HG03520 (cell line): Measurements from ENCODE around the gene MMP23B.

Experiments
- ATAC-seq: cut with Tn5 transposase; IDR thresholded peaks from one replicate; pipeline ENCODE4 v1.9.1; 2021; ENCODE audit warnings: mild to moderate bottlenecking, moderate library complexity; ENCODE audit not compliant: unreplicated experiment

Gene MMP23B

GRCh38 chr1:1618396-1619068 is 13.4 kb upstream of the MMP23B start:
- no peak for ATAC-seq

- ATAC-seq: no peak
Observed at GRCh38 chr1:1619917-1620361, 12.0 kb upstream of the MMP23B start.

DNA sequence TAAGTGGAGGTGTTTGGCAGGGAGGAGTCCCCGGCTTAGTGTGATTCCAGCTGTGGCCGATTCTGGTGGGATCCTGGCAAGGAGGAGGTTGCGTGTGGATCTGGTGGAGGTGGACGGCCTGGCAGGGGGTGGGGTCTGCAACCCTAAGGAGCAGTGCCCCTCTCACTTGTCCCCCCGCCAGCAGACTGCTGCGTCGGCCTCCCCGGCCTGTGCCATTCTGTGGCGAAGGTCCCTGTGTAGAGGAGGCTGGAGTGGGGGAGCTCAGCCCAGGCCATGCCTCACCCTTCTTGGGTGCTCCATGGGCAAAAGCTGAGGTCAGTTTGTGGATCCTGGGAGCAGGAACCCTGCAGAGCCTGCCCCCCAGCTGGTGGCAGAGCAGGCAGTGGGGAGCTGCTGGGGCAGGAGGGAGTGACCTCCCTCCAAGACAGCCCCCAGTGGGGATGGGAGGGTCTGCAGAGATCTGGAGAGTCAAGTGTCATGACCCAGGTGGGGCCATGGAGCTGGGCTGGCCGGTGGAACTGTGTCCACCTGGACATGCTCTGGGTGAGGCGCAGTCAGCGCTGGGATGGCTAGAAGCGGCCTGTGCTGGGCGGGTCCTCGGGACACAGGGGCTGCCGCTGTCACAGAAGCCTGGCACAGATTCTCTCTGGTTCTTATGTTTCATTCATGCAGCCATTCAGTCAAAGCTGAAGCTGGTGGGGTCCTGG is 11.4 kb upstream of the MMP23B start:
- no peak for ATAC-seq

GRCh38 chr1:1621173-1622009 is 10.6 kb upstream of the MMP23B start:
- ATAC-seq: no peak

GRCh38 chr1:1622010-1622787 is 9.8 kb upstream of the MMP23B start:
- ATAC-seq: no peak

DNA sequence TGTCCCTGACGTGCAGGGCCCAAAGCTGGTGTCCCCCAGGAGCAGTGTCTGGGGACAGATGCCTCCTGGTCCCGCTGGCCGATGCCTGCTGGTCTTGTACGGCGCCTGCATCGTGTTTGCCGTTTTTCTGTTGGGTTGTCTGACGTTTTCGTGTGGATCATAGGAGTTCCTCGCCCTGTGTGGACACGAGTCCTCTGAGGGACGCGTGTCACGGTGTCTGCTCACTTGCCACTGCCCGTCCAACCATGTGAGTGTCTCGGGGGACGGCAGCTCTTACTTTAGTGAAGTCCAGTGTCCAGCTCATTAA is 9.2 kb upstream of the MMP23B start:
- no peak for ATAC-seq

DNA sequence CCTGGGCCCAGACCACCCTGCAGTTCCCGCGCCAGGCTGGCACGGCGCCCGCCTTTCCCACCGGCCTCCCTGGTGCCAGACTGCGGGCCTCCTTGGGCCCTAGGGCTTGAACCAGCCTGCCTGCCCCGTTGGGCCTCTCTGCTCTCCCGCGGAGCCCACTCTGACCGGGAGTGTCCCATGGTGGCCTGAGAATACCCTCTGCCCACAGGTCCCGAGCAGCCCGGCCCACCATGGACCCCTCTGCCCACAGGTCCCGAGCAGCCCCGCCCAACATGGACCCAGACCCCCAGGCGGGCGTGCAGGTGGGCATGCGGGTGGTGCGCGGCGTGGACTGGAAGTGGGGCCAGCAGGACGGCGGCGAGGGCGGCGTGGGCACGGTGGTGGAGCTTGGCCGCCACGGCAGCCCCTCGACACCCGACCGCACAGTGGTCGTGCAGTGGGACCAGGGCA is 8.8 kb upstream of the MMP23B start:
- no peak for ATAC-seq

DNA sequence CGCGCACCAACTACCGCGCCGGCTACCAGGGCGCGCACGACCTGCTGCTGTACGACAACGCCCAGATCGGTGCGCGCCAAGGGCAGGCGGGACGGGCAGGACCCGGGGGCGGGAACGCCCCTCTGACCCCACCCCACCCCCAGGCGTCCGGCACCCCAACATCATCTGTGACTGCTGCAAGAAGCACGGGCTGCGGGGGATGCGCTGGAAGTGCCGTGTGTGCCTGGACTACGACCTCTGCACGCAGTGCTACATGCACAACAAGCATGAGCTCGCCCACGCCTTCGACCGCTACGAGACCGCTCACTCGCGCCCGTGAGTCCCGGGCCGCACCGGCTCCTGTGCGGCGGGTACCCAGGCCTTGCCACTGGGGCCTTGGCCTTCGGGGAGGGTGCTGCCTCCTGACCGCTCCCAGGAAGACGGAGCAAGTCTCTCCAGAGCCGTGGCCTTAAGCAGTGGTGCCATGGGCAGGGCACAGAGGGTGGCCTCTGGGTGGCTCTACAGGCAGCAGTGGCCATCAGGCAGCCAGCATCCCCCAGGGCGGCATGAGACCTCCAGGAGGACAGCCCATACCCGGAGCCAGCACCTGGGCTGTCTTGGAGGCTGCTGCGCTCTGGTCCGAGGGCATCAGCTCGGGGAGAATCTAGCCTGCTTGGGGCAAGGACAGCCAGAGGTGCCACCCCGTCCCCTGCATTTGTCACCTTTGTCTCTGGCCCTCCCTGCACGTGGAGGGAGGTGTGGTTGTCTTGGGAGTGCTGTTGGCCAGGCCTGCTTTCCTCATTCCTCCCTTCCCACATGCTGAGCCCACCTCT is 8.1 kb upstream of the MMP23B start:
- no peak for ATAC-seq

DNA sequence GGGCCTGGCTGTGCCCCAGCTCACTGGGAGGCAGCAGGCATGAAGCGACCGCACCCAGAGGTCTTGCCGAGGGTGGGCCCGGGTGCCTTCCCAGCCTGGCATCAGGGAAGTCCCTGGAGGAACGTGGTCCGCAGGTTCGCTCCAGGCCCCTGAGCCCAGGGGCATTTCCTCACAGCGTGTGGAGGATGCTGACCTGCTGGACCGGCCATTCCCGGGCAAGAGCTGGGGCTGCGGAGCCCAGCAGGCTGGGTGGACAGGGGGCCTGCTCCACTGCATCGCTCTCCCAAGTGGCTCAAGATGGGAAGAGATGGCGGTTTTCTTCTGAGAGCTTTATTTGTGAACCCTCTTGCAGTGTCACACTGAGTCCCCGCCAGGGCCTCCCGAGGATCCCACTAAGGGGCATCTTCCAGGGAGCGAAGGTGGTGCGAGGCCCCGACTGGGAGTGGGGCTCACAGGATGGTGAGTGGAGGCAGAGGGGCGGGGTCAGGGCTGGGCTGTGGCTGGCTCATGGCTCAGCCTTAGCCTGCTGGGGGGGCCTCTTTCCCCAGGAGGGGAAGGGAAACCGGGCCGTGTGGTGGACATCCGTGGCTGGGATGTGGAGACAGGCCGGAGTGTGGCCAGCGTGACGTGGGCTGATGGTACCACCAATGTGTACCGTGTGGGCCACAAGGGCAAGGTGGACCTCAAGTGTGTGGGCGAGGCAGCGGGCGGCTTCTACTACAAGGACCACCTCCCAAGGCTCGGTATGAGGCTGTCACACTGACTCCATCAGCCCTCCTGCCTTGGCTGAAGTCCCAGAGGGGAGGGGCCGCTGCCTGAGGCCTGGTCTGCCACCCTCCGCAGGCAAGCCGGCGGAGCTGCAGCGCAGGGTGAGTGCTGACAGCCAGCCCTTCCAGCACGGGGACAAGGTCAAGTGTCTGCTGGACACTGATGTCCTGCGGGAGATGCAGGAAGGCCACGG is 7.2 kb upstream of the MMP23B start:
- no peak for ATAC-seq

DNA sequence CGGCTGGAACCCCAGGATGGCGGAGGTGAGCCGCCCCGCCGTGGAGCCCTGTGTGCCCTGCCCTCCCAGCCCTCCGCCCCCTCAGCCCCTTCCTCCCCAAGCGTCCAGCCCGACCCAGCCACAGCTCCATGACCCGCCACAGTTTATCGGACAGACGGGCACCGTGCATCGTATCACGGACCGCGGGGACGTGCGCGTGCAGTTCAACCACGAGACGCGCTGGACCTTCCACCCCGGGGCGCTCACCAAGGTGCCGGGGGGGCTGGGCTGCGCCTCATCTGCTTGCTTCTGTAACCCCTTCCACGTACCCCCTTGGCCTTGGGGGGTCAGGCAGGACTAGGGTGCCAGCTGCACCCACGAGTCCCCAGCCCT is 6.6 kb upstream of the MMP23B start:
- ATAC-seq: no peak

DNA sequence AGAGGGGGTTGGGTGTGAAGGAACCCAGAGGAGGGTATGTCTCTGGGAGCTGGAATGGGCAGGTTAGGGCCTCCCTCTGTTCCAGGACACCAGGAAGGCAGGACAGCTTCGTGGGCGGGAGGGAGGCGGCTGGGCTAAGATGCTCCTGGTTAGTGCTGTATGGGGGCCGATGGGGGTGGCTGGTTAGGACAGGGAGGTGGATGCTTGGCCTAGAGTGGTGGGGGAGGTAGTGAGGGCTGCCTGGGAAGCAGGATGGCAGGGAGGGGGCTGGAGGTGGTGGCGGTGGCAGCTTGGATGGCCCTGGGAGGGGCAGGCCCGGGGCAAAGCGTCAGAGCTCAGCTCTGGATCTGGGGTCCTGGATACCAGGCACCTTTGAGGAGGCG is 6.2 kb upstream of the MMP23B start:
- ATAC-seq: no peak

DNA sequence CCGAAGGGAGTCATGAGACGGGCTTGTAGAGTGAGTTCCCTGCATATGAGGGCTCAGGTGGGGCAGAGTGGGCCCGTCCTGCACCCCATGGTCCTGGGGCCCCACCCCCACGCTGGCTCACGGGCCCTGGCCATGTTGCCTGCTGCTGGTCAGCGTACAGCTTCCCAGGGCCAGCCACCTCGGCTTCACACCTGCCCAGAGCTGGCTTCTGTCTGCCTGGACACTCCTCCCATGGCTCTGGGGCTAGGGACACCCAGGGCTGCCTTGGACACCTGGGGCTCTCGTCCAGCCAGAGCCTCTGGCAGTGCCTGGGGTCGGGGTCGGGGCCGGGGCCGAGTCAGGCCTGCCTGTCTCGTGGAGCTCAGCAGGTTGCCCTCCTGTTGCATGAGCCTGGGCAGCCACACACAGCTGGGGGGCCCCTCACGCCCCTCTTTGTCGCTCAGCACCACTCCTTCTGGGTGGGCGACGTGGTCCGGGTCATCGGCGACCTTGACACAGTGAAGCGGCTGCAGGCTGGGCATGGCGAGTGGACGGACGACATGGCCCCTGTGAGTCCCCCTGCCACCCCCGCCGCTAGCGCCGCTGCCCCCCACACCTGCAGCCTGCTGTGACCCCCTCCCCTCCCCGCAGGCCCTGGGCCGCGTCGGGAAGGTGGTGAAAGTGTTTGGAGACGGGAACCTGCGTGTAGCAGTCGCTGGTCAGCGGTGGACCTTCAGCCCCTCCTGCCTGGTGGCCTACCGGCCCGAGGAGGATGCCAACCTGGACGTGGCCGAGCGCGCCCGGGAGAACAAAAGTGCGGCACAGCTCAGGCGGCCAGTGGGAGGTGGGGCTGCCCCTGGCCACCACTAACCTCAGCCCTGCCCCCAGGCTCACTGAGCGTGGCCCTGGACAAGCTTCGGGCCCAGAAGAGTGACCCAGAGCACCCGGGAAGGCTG is 5.5 kb upstream of the MMP23B start:
- ATAC-seq: no peak

DNA sequence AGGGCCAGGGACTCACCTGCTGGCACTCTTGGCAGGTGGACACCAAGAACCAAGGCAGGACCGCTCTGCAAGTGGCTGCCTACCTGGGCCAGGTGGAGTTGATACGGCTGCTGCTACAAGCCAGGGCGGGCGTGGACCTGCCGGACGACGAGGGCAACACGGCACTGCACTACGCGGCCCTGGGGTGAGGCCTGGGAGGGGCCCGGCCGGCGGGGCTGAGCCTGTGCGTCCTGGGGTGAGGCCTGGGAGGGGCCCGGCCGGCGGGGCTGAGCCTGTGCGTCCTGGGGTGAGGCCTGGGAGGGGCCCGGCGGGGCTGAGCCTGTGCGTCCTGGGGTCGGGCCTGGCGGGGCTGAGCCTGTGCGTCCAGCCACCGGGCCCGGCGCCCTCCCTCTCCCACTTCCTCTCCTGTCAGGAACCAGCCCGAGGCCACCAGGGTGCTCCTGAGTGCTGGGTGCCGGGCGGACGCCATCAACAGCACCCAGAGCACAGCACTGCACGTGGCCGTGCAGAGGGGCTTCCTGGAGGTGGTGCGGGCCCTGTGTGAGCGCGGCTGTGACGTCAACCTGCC is 4.6 kb upstream of the MMP23B start:
- ATAC-seq: no peak

- no peak for ATAC-seq
Observed at GRCh38 chr1:1627829-1628753, 3.9 kb upstream of the MMP23B start.

DNA sequence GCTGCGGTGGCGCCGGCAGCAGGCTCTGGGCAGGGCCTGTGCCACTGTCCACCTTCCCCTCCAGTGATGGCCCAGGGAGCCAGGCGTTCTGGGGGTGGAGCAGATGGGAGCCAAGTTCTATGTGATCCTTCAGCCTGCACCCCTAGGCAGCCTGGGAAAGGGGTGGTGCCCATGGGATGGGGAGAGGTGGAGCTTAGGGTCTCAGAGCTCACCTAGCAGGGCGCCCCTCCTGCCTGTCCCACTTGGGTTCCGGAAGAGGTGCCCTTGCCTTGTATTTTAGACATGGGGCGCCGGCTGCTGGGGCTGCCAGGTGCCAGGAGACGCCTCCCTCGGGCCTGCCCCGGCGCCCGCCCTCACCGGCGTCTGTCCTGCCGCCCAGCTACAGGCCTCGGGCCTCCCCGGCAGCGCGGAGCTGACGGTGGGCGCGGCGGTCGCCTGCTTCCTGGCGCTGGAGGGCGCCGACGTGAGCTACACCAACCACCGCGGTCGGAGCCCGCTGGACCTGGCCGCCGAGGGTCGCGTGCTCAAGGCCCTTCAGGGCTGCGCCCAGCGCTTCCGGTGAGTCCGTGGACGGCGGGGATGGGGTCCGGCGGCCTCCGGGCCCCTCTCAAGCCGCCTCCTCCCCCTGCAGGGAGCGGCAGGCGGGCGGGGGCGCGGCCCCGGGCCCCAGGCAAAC is 3.1 kb upstream of the MMP23B start:
- ATAC-seq: no peak
